ENCODE measurements around the gene SBF2. TPM values are rescaled to one million over a fixed set of nuclear protein-coding genes. Genes with fewer than 3 reads are reported as not detected.

Gene SBF2
- polyA plus RNA-seq, 1 donor (not counting 4 experiments of a cell fraction or from before 2014, with no cell fraction given), result 24.5 TPM

- H3K9me1 ChIP-seq (ENCODE audit: control insufficient read depth, extremely low read depth, insufficient read depth, low read length), result no peaks in the 10 kb centered on the region
- H3K27ac ChIP-seq (ENCODE audit: control insufficient read depth, insufficient read depth, low read length), result no peak overlapping the region
- peaks cover 26% of the 10 kb centered on the region for H3K4me1 ChIP-seq (ENCODE audit: control insufficient read depth, extremely low read depth, insufficient read depth, low read length)
- H3K4me3 ChIP-seq (ENCODE audit: control insufficient read depth in 2 of 3, extremely low read depth in 1 of 3, insufficient read depth in 2 of 3, low read depth in 1 of 3, low read length in 3 of 3), result no peak overlapping the region
- H4K20me1 ChIP-seq (ENCODE audit: control insufficient read depth, extremely low read depth, insufficient read depth, low read length), result no peaks in the 10 kb centered on the region
- peaks cover 15% of the 10 kb centered on the region for H3K79me2 ChIP-seq (ENCODE audit: control insufficient read depth, insufficient read depth, low read length)
- no peaks in the 10 kb centered on the region for H3K9me3 ChIP-seq (ENCODE audit: control insufficient read depth, low read depth, low read length)
- dilution Hi-C loops (cut with MboI; ENCODE audit: extremely low pct_ligation_motif_present, low sequenced_read_pairs), result no loop called here
- peaks cover 0 to 5% of the 10 kb centered on the region in 2 experiments for H3K36me3 ChIP-seq (ENCODE audit: control insufficient read depth in 2 of 2, extremely low read depth in 1 of 2, insufficient read depth in 2 of 2, low read length in 2 of 2)
- TF ChIP-seq EZH2 (IDR thresholded peaks at IDR 0.05; ENCODE audit: low read length), result no peak
- no peak for TF ChIP-seq CTCF (optimal IDR thresholded peaks at IDR 0.05 in 1 of 3, IDR thresholded peaks at IDR 0.05 in 1 of 3, conservative IDR thresholded peaks at IDR 0.05 in 1 of 3; ENCODE audit: extremely low read depth in 1 of 3, insufficient read depth in 2 of 3, low read length in 3 of 3)
- H3K27me3 ChIP-seq (ENCODE audit: control insufficient read depth, extremely low read depth, insufficient read depth, low read length), result no peaks in the 10 kb centered on the region
- no peak overlapping the region for H2AFZ ChIP-seq (ENCODE audit: control insufficient read depth, low read length)
- FAIRE-seq (no peak), DNase-seq (ENCODE audit: low read depth, low spot score) (no peak)
- no peak overlapping the region for H3K4me2 ChIP-seq (ENCODE audit: control insufficient read depth, extremely low read depth, insufficient read depth, low read depth, low read length)
- no peak overlapping the region for H3K9ac ChIP-seq (ENCODE audit: control insufficient read depth, extremely low read depth, insufficient read depth, low read length)
Observed at GRCh38 chr11:10310301-10310841, 16.4 kb upstream of the SBF2 start.

GRCh38 chr11:10309163-10310093 is 15.4 kb upstream of the SBF2 start:
- Histone ChIP-seq H3K9me1 (ENCODE audit: control insufficient read depth, extremely low read depth, insufficient read depth, low read length) (no peaks in the 10 kb centered on the region), H3K27me3 (ENCODE audit: control insufficient read depth, extremely low read depth, insufficient read depth, low read length) (no peaks in the 10 kb centered on the region), H3K9ac (ENCODE audit: control insufficient read depth, extremely low read depth, insufficient read depth, low read length) (peak overlapping the region; percentile 89), H3K4me3 (ENCODE audit: control insufficient read depth in 2 of 3, extremely low read depth in 1 of 3, insufficient read depth in 2 of 3, low read depth in 1 of 3, low read length in 3 of 3) (no peak overlapping the region), H3K36me3 (ENCODE audit: control insufficient read depth in 2 of 2, extremely low read depth in 1 of 2, insufficient read depth in 2 of 2, low read length in 2 of 2) (peaks cover 0 to 5% of the 10 kb centered on the region in 2 experiments), H3K4me1 (ENCODE audit: control insufficient read depth, extremely low read depth, insufficient read depth, low read length) (peaks cover 26% of the 10 kb centered on the region), H2AFZ (ENCODE audit: control insufficient read depth, low read length) (no peak overlapping the region), H3K27ac (ENCODE audit: control insufficient read depth, insufficient read depth, low read length) (peak overlapping the region; percentile 63), H4K20me1 (ENCODE audit: control insufficient read depth, extremely low read depth, insufficient read depth, low read length) (no peaks in the 10 kb centered on the region), H3K4me2 (ENCODE audit: control insufficient read depth, extremely low read depth, insufficient read depth, low read depth, low read length) (peak overlapping the region; percentile 96), H3K9me3 (ENCODE audit: control insufficient read depth, low read depth, low read length) (no peaks in the 10 kb centered on the region), H3K79me2 (ENCODE audit: control insufficient read depth, insufficient read depth, low read length) (peaks cover 20% of the 10 kb centered on the region)
- no peak for DNase-seq (ENCODE audit: low read depth, low spot score)
- dilution Hi-C loops (cut with MboI; ENCODE audit: extremely low pct_ligation_motif_present, low sequenced_read_pairs), result no loop called here
- FAIRE-seq, result peak; percentile 79
- TF ChIP-seq CTCF (optimal IDR thresholded peaks at IDR 0.05 in 1 of 3, IDR thresholded peaks at IDR 0.05 in 1 of 3, conservative IDR thresholded peaks at IDR 0.05 in 1 of 3; ENCODE audit: extremely low read depth in 1 of 3, insufficient read depth in 2 of 3, low read length in 3 of 3), result no peak
- TF ChIP-seq EZH2 (IDR thresholded peaks at IDR 0.05; ENCODE audit: low read length), result no peak

Data from keratinocyte (primary cell).